SW 1271 (cell line): Measurements from ENCODE around the gene SETD4.
"Not testable (repeated sequence)": the region's sequence is repeated elsewhere in the genome, so short reads cannot be mapped to it uniquely, and the experiment has no call there.

Experiments
- DNase-seq, 2 experiments: peaks; one replicate each; lab custom pipeline; 2025; lab: John Stamatoyannopoulos, UW

Gene SETD4, protein sequence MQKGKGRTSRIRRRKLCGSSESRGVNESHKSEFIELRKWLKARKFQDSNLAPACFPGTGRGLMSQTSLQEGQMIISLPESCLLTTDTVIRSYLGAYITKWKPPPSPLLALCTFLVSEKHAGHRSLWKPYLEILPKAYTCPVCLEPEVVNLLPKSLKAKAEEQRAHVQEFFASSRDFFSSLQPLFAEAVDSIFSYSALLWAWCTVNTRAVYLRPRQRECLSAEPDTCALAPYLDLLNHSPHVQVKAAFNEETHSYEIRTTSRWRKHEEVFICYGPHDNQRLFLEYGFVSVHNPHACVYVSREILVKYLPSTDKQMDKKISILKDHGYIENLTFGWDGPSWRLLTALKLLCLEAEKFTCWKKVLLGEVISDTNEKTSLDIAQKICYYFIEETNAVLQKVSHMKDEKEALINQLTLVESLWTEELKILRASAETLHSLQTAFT

DNA sequence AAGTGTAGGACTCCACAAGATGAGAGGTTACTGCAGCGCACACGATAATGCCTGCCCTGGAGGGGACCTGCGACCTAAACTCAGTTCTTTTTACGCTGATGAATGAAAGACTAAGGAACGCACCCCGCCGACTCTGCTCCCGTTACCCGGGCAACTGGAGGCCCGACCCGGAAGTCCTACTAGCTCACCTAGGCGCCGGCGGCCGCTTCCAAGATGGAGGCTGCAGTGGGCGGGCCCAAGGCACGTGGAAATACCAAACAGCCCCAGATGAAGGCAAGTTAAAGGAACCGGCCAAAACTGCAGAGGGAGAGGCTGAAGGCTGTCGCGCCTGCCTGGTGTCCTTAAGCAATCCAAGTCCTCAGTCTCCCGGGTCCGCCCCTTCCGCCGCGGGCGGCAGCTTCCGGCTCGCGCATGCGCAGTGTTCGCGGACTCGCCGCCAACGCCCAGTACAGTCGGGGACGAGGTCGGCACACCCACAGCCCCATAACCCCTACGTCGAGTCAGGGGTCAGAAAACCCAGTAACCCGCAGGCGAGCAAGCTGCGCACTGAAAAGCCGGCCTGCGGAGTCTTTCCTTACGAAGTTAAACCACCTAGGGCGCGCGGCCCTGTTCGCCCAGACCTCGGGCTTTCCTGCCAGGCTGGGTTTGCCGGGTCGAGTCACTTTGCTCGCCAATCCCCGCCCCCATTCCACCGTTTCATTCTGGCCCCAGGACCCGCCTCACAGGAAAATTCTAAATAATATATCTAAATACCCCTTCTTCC is at the start of gene SETD4:
Gene SETD4 (minus strand): TSS at position 368 of the 763 bp plus-strand sequence. CDS start 1,638 bp downstream, outside the sequence.
- DNase-seq = peak; percentile 85 to 89

DNA sequence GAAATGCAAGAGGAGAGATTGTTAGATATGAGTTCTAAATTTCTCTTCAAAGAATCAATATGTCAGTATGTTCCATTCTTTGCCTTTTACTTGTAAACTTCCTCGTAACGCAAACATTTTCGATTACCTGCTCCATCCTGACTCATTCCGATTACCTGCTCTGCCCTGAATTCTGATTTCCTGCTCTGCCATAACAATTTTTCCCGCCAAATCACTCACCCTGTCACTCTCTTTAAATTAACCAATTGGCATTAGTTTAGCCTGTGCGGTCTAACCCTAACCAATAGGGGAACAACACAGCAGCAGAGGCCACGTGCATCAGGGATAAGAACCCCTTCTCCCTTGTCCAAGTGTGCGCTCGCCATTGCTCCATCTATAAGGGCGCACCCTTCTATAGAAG is 49.5 kb upstream of the SETD4 start:
- DNase-seq = no peak

DNA sequence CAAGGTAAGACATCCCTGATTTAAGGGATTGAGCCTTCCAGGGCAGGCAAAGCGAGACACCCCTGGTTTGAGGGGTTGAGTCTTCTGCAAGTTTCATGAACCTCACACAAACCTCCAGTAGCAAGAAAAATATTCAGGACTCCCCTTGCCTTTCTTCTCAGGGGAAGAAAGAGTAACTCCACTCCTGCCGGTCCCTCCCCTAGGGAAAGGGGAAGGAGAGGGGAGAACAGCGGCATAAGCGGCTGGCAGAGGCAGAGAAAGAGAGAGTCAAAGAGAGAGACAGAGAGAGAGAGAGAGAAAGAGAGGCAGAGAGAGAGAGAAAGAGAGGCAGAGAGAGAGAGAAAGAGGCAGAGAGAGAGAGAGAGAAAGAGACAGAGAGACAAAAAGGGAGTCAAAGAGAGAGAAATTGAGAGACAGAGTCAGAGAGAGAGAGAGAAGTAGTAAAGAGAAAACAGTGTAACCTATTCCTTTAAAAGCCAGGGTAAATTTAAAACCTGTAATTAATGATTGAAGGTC is 45.1 kb upstream of the SETD4 start:
- no peak for DNase-seq

GRCh38 chr21:36104317-36105300 is 44.3 kb upstream of the SETD4 start:
- DNase-seq = no peak

DNA sequence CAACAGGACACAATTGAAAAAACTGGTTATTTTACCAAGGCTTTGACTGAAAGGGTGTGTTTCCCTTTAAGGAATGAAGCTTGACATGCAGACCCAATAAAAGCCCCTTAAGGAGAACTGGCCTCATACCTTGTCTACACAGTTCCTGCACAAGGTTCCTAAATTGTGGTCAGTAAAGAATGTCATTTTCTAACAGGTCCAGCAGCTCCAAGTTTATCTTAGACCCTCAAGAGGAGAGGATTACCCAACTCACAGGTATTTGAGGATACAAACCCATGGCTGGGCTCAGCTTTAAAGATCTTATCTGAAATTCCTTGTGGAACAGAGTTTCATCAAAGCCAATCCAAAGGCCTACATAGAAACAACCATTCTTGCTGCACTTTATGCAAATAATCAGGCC is 43.1 kb upstream of the SETD4 start:
- DNase-seq = no peak

GRCh38 chr21:36100971-36101641 is 40.8 kb upstream of the SETD4 start:
- no peak for DNase-seq

DNA sequence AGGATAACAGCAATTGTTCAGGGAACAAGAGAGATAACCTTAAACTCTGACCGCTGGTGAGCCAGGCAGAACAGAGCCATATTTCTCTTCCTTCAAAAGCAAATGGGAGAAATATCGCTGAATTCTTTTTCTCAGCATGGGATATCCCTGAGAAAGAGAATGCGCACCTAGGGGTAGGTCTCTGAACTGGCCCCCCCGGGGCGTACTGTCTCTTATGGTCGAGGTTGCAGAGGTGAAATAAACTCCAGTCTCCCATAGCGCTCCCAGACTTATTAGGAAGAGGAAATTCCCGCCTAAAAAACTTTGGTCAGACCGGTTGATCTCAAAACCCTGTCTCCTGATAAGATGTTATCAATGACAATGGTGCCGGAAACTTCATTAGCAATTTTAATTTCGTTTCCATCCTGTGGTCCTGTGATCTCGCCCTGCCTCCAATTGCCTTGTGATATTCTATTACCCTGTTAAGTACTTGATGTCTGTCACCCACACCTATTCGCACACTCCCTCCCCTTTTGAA is 39.4 kb upstream of the SETD4 start:
- DNase-seq = not testable (repeated sequence)

GRCh38 chr21:36099000-36099399 is 38.7 kb upstream of the SETD4 start:
- no peak for DNase-seq

GRCh38 chr21:36098182-36098532 is 37.8 kb upstream of the SETD4 start:
- DNase-seq = no peak

GRCh38 chr21:36097427-36098181 is 37.3 kb upstream of the SETD4 start:
- no peak for DNase-seq

- no peak for DNase-seq
Measured at GRCh38 chr21:36096398-36097290, 36.3 kb upstream of the SETD4 start.

GRCh38 chr21:36093512-36093911 is 33.2 kb upstream of the SETD4 start:
- DNase-seq = no peak

DNA sequence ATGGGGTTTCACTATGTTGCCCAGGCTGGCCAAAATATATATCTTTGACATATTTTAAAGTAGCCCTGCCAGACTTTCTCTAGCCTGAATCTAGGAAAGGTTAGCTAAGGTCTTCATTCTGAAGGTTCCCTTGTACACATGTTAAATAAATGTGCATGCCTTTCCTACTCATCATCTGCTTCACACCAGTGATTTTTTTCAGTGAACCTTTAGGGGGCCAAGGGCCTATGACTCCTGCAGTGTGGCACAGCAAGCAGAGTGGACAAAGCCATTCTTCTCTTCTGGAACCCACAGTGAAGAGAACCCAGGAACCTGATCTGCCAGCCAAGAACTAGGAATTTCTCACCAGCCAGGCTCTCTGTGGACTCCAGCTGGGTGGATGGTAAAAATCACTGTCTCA is 32.4 kb upstream of the SETD4 start:
- DNase-seq = no peak

GRCh38 chr21:36089946-36090345 is 29.6 kb upstream of the SETD4 start:
- DNase-seq = no peak

GRCh38 chr21:36087362-36088138 is 27.2 kb upstream of the SETD4 start:
- DNase-seq = no peak

DNA sequence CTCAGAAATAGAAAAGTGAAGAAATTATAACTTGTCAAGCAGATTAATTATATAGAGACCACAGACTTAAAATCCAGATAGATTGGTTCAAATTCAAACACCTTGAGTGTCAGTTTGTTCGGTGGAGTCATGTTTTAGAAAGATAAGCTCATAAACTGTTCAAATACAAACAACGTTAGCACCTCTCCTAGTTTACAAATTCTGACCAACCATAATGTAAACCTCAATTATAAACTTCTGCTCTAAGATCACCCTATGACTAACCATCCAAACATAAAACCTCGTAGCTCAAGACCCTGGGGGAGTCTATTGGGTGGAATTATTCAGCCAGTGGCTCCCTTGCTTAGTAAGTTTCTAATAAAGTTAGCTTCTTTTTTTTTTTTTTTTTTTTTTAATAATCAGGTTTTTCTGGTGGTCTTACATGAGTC is 21.9 kb upstream of the SETD4 start:
- no peak for DNase-seq

DNA sequence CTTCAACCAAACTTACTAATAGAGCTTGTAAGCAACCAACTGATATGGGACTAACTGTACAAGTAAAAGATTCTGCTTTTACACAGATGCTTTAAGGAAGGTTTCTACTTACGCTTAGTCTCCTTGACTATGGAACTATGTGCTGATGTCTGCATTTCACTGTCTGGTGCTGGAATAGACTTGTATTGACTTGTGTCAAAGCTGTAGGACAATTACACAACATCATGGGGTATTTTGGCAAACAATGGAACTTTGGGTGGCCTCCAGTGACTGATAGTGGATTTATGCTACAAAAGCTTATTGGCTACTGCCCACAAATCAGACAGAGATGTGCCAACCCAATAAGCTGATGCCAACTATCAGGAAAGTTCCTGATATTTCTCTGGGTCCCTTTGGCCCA is 20.1 kb upstream of the SETD4 start:
- DNase-seq = no peak

GRCh38 chr21:36079671-36080070 is 19.3 kb upstream of the SETD4 start:
- DNase-seq = no peak
